K562 (cell line): Measurements from ENCODE around the gene PBXIP1. TPM values are rescaled to one million over a fixed set of nuclear protein-coding genes. Genes with fewer than 3 reads are reported as not detected.

ENCODE experiments used
- ATF1 ChIP-seq, 2 experiments: fragments of 450-650 bp in 1 of 2; IDR thresholded peaks; 2 replicates each; pipeline ENCODE4 v1.6.1; 2016; ENCODE audit warnings: missing compliant biosample characterization in 1 of 2, missing genetic modification characterization in 1 of 2
- ATF4 ChIP-seq: fragments of 450-650 bp; formaldehyde crosslinking; IDR thresholded peaks from 2 replicates; pipeline ENCODE4 v1.4.0; 2022; ENCODE audit warnings: mild to moderate bottlenecking, moderate library complexity
- BRD9 ChIP-seq: fragments of 450-650 bp; IDR thresholded peaks from 2 replicates; pipeline ENCODE4 v1.6.1; 2018; ENCODE audit warnings: low read depth; ENCODE audit not compliant: partially characterized antibody
- EP300 ChIP-seq: IDR thresholded peaks from 2 replicates; pipeline ENCODE4 v1.6.1; 2012; ENCODE audit warnings: low read length, improper control_type of control experiment
- ETV1 ChIP-seq: fragments of 450-650 bp; conservative IDR thresholded peaks from 2 replicates; pipeline ENCODE4 v1.6.1; 2016; ENCODE audit warnings: missing genetic modification characterization, control low read depth, low read depth, missing compliant biosample characterization
- FOXM1 ChIP-seq, 2 experiments: fragments of 450-650 bp in 1 of 2; sonication (generic) in 1 of 2; formaldehyde crosslinking in 1 of 2; IDR thresholded peaks; 2 replicates each; pipeline versions ENCODE4 v1.6.1 to v1.9.0; 2017 to 2022; ENCODE audit warnings: low read depth in 2 of 2, mild to moderate bottlenecking in 2 of 2, missing genetic modification reagents in 1 of 2, moderate library complexity in 1 of 2
- GABPB1 ChIP-seq: sonication (generic); formaldehyde crosslinking; IDR thresholded peaks from 2 replicates; pipeline ENCODE4 v1.8.0; 2022; ENCODE audit warnings: mild to moderate bottlenecking, missing genetic modification reagents
- HMGXB4 ChIP-seq: sonication (generic); formaldehyde crosslinking; IDR thresholded peaks from 2 replicates; pipeline ENCODE4 v1.8.1; 2023; ENCODE audit warnings: mild to moderate bottlenecking, missing genetic modification reagents
- KDM1A ChIP-seq, 2 experiments: fragments of 450-650 bp; IDR thresholded peaks; 2 replicates each; pipeline ENCODE4 v1.6.1; 2016; ENCODE audit warnings: mild to moderate bottlenecking in 2 of 2
- MLX ChIP-seq, 2 experiments: fragments of 450-650 bp in 1 of 2; sonication (generic) in 1 of 2; formaldehyde crosslinking; conservative IDR thresholded peaks; 2 replicates each; pipeline versions ENCODE4 v1.4.0 to v1.8.1; 2020 to 2022; ENCODE audit warnings: mild to moderate bottlenecking in 1 of 2, missing genetic modification reagents in 1 of 2
- NBN ChIP-seq: fragments of 450-650 bp; IDR thresholded peaks from 2 replicates; pipeline ENCODE4 v1.6.1; 2016; ENCODE audit warnings: low read depth, mild to moderate bottlenecking
- NFRKB ChIP-seq: fragments of 450-650 bp; IDR thresholded peaks from 2 replicates; pipeline ENCODE4 v1.6.1; 2016; ENCODE audit warnings: low read depth
- PHF20 ChIP-seq: fragments of 450-650 bp; IDR thresholded peaks from 2 replicates; pipeline ENCODE4 v1.6.1; 2018; ENCODE audit not compliant: partially characterized antibody
- POLR2A ChIP-seq: fragments of 450-650 bp; conservative IDR thresholded peaks from 2 replicates; pipeline ENCODE4 v1.6.1; 2016
- RAD51 ChIP-seq: fragments of 450-650 bp; IDR thresholded peaks from 2 replicates; pipeline ENCODE4 v1.7.1; 2016; ENCODE audit warnings: low read depth, mild to moderate bottlenecking, borderline replicate concordance
- STAT5A ChIP-seq: IDR thresholded peaks from 2 replicates; pipeline ENCODE4 v1.6.1; 2012; ENCODE audit warnings: low read length, inconsistent platforms, borderline replicate concordance
- SUPT5H ChIP-seq: fragments of 450-650 bp; IDR thresholded peaks from 2 replicates; pipeline ENCODE4 v1.6.1; 2016
- UBTF ChIP-seq, 2 experiments: IDR thresholded peaks; 2 replicates each; pipeline ENCODE4 v1.6.1; 2012; ENCODE audit warnings: improper control_type of control experiment in 2 of 2, low read depth in 2 of 2, low read length in 2 of 2, borderline replicate concordance in 1 of 2
- ZNF280A ChIP-seq: fragments of 450-650 bp; IDR thresholded peaks from 2 replicates; pipeline ENCODE4 v1.6.1; 2018; ENCODE audit warnings: mild to moderate bottlenecking, low read depth; ENCODE audit not compliant: partially characterized antibody
- ZNF354B ChIP-seq: fragments of 250-450 bp; sonication (Bioruptor Pico); IDR thresholded peaks from 2 replicates; pipeline ENCODE4 v1.4.0; 2020
- ZNF696 ChIP-seq: fragments of 250-450 bp; sonication (Bioruptor Pico); conservative IDR thresholded peaks from 2 replicates; pipeline ENCODE4 v1.4.0; 2020; ENCODE audit warnings: mild to moderate bottlenecking, moderate library complexity
- polyA plus RNA-seq, 8 experiments: library from polyadenylated mRNA; depleted of rRNA in 4 of 8; stranded (reverse) in 5 of 8; unstranded in 3 of 8; fragments of >200 nt; fragmentation: Nextera tagmentation in 2 of 8; fragmentation: Illumina TruSeq in 1 of 8; extraction: Ambion mirVana in 2 of 8; extraction: Trizol in 1 of 8; gene quantifications; 2 replicates each; pipeline versions ENCODE4 v1.2.1 to v1.2.3, GENCODE V29; 2011 to 2014; ENCODE audit warnings: inconsistent platforms in 1 of 8, missing spikeins in 1 of 8
- total RNA-seq, 7 experiments: library from RNA; depleted of rRNA in 6 of 7; stranded (reverse); fragments of >200 nt in 6 of 7; fragmentation: Illumina TruSeq in 2 of 7; extraction: Trizol in 2 of 7; gene quantifications; 2 replicates each; pipeline versions ENCODE4 v1.2.1 to v1.2.3, GENCODE V29; 2011 to 2021; ENCODE audit warnings: low replicate concordance in 1 of 7

The PBXIP1 gene
- total and polyA plus RNA-seq, 9 of the 15 experiments (the other 6 are each of a cell fraction or from before 2014, with no cell fraction given) = 0.13 to 8.3 (median 5.8) TPM

GRCh38 chr1:155001675-155002463 is 46.0 kb upstream of the PBXIP1 start (continued):
- TF ChIP-seq ATF4 (CRISPR knock-in tag) (no peak), EP300 (peak; percentile 32; the same call in 1 of the 2 replicates), GABPB1 (CRISPR knock-in tag) (0 out of 2 replicates have a peak, but pooled peaks have one; percentile 37), NBN (peak; percentile 88), BRD9 (peak; percentile 46), HMGXB4 (CRISPR knock-in tag) (no peak), NFRKB (peak; percentile 80; the same call in 1 of the 2 replicates), RAD51 (no peak), ATF1 (CRISPR knock-in tag; IDR thresholded peaks at IDR 0.05) (no peak), ATF1 (tag; IDR thresholded peaks at IDR 0.05) (peak; percentile 42), MLX (CRISPR knock-in tag; conservative IDR thresholded peaks at IDR 0.05) (no peak), PHF20 (peak; percentile 28), POLR2A (0 out of 2 replicates have a peak, but pooled peaks have one; percentile 56), STAT5A (no peak), ETV1 (0 out of 2 replicates have a peak, but pooled peaks have one; percentile 6), KDM1A (IDR thresholded peaks at IDR 0.05) (peak in 1 of 2 experiments; percentile 92; a peak in 2 of 4 replicates), ZNF354B (CRISPR knock-in tag) (no peak), UBTF (IDR thresholded peaks at IDR 0.05; ENCODE audit: borderline replicate concordance in 1 of 2, low read depth in 2 of 2, low read length in 2 of 2) (0 out of 4 replicates have a peak, but pooled peaks of 1 of the 2 experiments have one; percentile 49), ZNF696 (CRISPR knock-in tag) (no peak), ZNF280A (no peak), FOXM1 (IDR thresholded peaks at IDR 0.05; ENCODE audit: low read depth) (peak; percentile 93), FOXM1 (CRISPR knock-in tag; IDR thresholded peaks at IDR 0.05; ENCODE audit: low read depth) (no peak), SUPT5H (peak; percentile 68)
